Activated CD8-positive, alpha-beta memory T cell treated with anti-CD3 and anti-CD28 coated beads for 4 hours (primary cell): Measurements from ENCODE around the gene SESTD1.
"Not testable (repeated sequence)": the region's sequence is repeated elsewhere in the genome, so short reads cannot be mapped to it uniquely, and the experiment has no call there.

Experiments used
- DNase-seq, 2 donors: peaks; one replicate each; pipeline ENCODE4 v3.0.0-alpha.2; 2020; ENCODE audit warnings: low read depth in 2 of 2

The SESTD1 gene

GRCh38 chr2:179268277-179268925 is 3.8 kb upstream of the SESTD1 start:
- no peak for DNase-seq

GRCh38 chr2:179266271-179266670 is 1.6 kb upstream of the SESTD1 start:
- DNase-seq = no peak

- DNase-seq = no peak
Measured at GRCh38 chr2:179265082-179265510, 464 bp upstream of the SESTD1 start.

GRCh38 chr2:179263446-179264367 is 925 bp downstream of the SESTD1 start:
- DNase-seq = no peak

GRCh38 chr2:179263015-179263414 is 1.6 kb downstream of the SESTD1 start:
- no peak for DNase-seq

GRCh38 chr2:179262077-179262660 is 2.5 kb downstream of the SESTD1 start:
- DNase-seq = no peak

GRCh38 chr2:179261151-179261825 is 3.3 kb downstream of the SESTD1 start:
- no peak for DNase-seq

- DNase-seq = no peak
Measured at GRCh38 chr2:179260224-179260623, 4.4 kb downstream of the SESTD1 start.

- no peak for DNase-seq
Measured at GRCh38 chr2:179255129-179255528, 9.5 kb downstream of the SESTD1 start.

GRCh38 chr2:179253226-179253625 is 11.4 kb downstream of the SESTD1 start:
- DNase-seq = no peak

GRCh38 chr2:179252423-179252822 is 12.2 kb downstream of the SESTD1 start:
- no peak for DNase-seq

- DNase-seq = no peak
Measured at GRCh38 chr2:179251870-179252269, 12.8 kb downstream of the SESTD1 start.

GRCh38 chr2:179250848-179251504 is 13.7 kb downstream of the SESTD1 start:
- DNase-seq = no peak

- no peak for DNase-seq
Measured at GRCh38 chr2:179250095-179250494, 14.5 kb downstream of the SESTD1 start.

GRCh38 chr2:179248024-179248348 is 16.6 kb downstream of the SESTD1 start:
- no peak for DNase-seq

GRCh38 chr2:179247318-179248023 is 17.2 kb downstream of the SESTD1 start:
- DNase-seq = no peak

GRCh38 chr2:179245843-179246242 is 18.8 kb downstream of the SESTD1 start:
- not testable (repeated sequence) for DNase-seq

- DNase-seq = no peak
Measured at GRCh38 chr2:179243046-179243445, 21.6 kb downstream of the SESTD1 start.

- no peak for DNase-seq
Measured at GRCh38 chr2:179240481-179241451, 23.9 kb downstream of the SESTD1 start.

- no peak for DNase-seq
Measured at GRCh38 chr2:179239838-179240237, 24.8 kb downstream of the SESTD1 start.
